Fibroblast of the aortic adventitia (primary cell): ENCODE data around the gene POTEI. TPM values are rescaled to one million over a fixed set of nuclear protein-coding genes. Genes with fewer than 3 reads are reported as not detected.
A peak's percentile ranks its signal among the peaks of the same experiment; 100 is the strongest.
"Not testable (repeated sequence)": the region's sequence is repeated elsewhere in the genome, so short reads cannot be mapped to it uniquely, and the experiment has no call there.

Experiments used
- DNase-seq: peaks from one replicate; pipeline ENCODE4 v3.0.0-alpha.2; 2010; ENCODE audit warnings: low read depth
- H3K4me3 ChIP-seq: 2 replicates; pipeline ENCODE4 v1.5.1; 2011; ENCODE audit warnings: low read depth, mild to moderate bottlenecking, control low read depth, low read length, moderate library complexity
- CTCF ChIP-seq: IDR thresholded peaks from 2 replicates; pipeline ENCODE4 v1.5.1; 2011; ENCODE audit warnings: mild to moderate bottlenecking, low read length, control low read depth, inconsistent platforms; ENCODE audit not compliant: insufficient read depth
- small RNA-seq: library from RNA; depleted of rRNA; stranded (forward); fragments of <200 nt; gene quantifications from one replicate; pipeline ENCODE3, GENCODE V24; 2012
- total RNA-seq: library from RNA; depleted of rRNA; stranded (reverse); fragments of >200 nt; gene quantifications from 2 replicates; pipeline ENCODE4 v1.2.3, GENCODE V29; 2012; ENCODE audit warnings: low replicate concordance

Gene POTEI
- total RNA-seq, 1 donor = not detected

GRCh38 chr2:130510807-130511746 lies 1.9 kb upstream of the POTEI start:
- not testable (repeated sequence) for DNase-seq, H3K4me3 ChIP-seq

- H3K4me3 ChIP-seq, DNase-seq: not testable (repeated sequence)
Measured at GRCh38 chr2:130491073-130491472, 18.1 kb downstream of the POTEI start.

GRCh38 chr2:130455413-130455812 lies 53.7 kb downstream of the POTEI start:
- DNase-seq, H3K4me3 ChIP-seq: not testable (repeated sequence)

GRCh38 chr2:130454712-130455083 lies 54.4 kb downstream of the POTEI start:
- not testable (repeated sequence) for DNase-seq, H3K4me3 ChIP-seq

- not testable (repeated sequence) for DNase-seq, H3K4me3 ChIP-seq
Measured at GRCh38 chr2:130453955-130454711, 55.0 kb downstream of the POTEI start.

GRCh38 chr2:130452897-130453296 lies 56.2 kb downstream of the POTEI start:
- DNase-seq = not testable (repeated sequence)

GRCh38 chr2:130451823-130452222 lies 57.3 kb downstream of the POTEI start:
- not testable (repeated sequence) for DNase-seq, H3K4me3 ChIP-seq

More at GRCh38 chr2:130452897-130453296, 56.2 kb downstream of the POTEI start:
- not testable (repeated sequence) for H3K4me3 ChIP-seq

GRCh38 chr2:130451278-130451677 lies 57.9 kb downstream of the POTEI start:
- not testable (repeated sequence) for DNase-seq, H3K4me3 ChIP-seq

- H3K4me3 ChIP-seq, DNase-seq: not testable (repeated sequence)
Measured at GRCh38 chr2:130450366-130450765, 58.8 kb downstream of the POTEI start.

GRCh38 chr2:130427631-130428030 lies 81.5 kb downstream of the POTEI start:
- H3K4me3 ChIP-seq = not testable (repeated sequence)
- TF ChIP-seq CTCF = peak; percentile 26
- peak; percentile 11 for DNase-seq

GRCh38 chr2:130418845-130419244 lies 90.3 kb downstream of the POTEI start:
- H3K4me3 ChIP-seq, DNase-seq: not testable (repeated sequence)

GRCh38 chr2:130416693-130417092 lies 92.4 kb downstream of the POTEI start:
- not testable (repeated sequence) for H3K4me3 ChIP-seq

More at GRCh38 chr2:130416693-130417092, 92.4 kb downstream of the POTEI start:
- not testable (repeated sequence) for DNase-seq

Small RNA genes within 50 kb of the gene (small RNA-seq; reads per million reads assigned to genes)
- gene RF00017 = not detected
- not detected for gene RNU6-473P

Other genes starting within 250 kb of the POTEI start
- 59.0 and 66.1 TPM in 2 replicates for gene IMP4, start 166.4 kb downstream of the POTEI start, total RNA-seq
- 22.2 and 25.8 TPM in 2 replicates for gene PTPN18, start 153.3 kb downstream of the POTEI start, total RNA-seq
- gene CFC1B, start 11.9 kb upstream of the POTEI start, total RNA-seq = not detected in 2 replicates
- gene CFC1, start 90.2 kb upstream of the POTEI start, total RNA-seq = not detected in 2 replicates
- gene POTEJ, start 102.1 kb upstream of the POTEI start, total RNA-seq = not detected in 2 replicates
- 0.41 TPM in 1 of 2 replicates, not detected in the other for gene GPR148, start 219.7 kb upstream of the POTEI start, total RNA-seq
- gene AMER3, start 246.2 kb upstream of the POTEI start, total RNA-seq = not detected in 2 replicates